GM18909 (cell line): ENCODE measurements around the gene ABHD17C.

Experiments
- ATAC-seq: cut with Tn5 transposase; IDR thresholded peaks from one replicate; pipeline ENCODE4 v1.9.1; 2021; ENCODE audit warnings: mild to moderate bottlenecking; ENCODE audit not compliant: unreplicated experiment, poor library complexity

ABHD17C gene

GRCh38 chr15:80727196-80727595, 32.1 kb downstream of the ABHD17C start:
- ATAC-seq, result no peak

- no peak for ATAC-seq
Observed at GRCh38 chr15:80727596-80727995, 32.5 kb downstream of the ABHD17C start.

GRCh38 chr15:80730387-80730786, 35.3 kb downstream of the ABHD17C start:
- ATAC-seq, result no peak

- no peak for ATAC-seq
Observed at GRCh38 chr15:80730926-80731325, 35.8 kb downstream of the ABHD17C start.

GRCh38 chr15:80732167-80732566, 37.1 kb downstream of the ABHD17C start:
- no peak for ATAC-seq

- ATAC-seq, result no peak
Observed at GRCh38 chr15:80732818-80733217, 37.7 kb downstream of the ABHD17C start.

- no peak for ATAC-seq
Observed at GRCh38 chr15:80733460-80733859, 38.4 kb downstream of the ABHD17C start.

- ATAC-seq, result no peak
Observed at GRCh38 chr15:80735344-80735743, 40.2 kb downstream of the ABHD17C start.

GRCh38 chr15:80736560-80736959, 41.5 kb downstream of the ABHD17C start:
- no peak for ATAC-seq

- no peak for ATAC-seq
Observed at GRCh38 chr15:80739919-80740318, 44.8 kb downstream of the ABHD17C start.

- ATAC-seq, result no peak
Observed at GRCh38 chr15:80742081-80742480, 47.0 kb downstream of the ABHD17C start.

- ATAC-seq, result no peak
Observed at GRCh38 chr15:80743189-80743833, 48.2 kb downstream of the ABHD17C start.

GRCh38 chr15:80744415-80744814, 49.3 kb downstream of the ABHD17C start:
- no peak for ATAC-seq

- no peak for ATAC-seq
Observed at GRCh38 chr15:80744826-80745225, 49.7 kb downstream of the ABHD17C start.

- ATAC-seq, result no peak
Observed at GRCh38 chr15:80745888-80746287, 50.8 kb downstream of the ABHD17C start.

GRCh38 chr15:80747317-80748053, 52.4 kb downstream of the ABHD17C start:
- no peak for ATAC-seq

GRCh38 chr15:80749589-80749988, 54.5 kb downstream of the ABHD17C start:
- ATAC-seq, result no peak

- ATAC-seq, result no peak
Observed at GRCh38 chr15:80750575-80750974, 55.5 kb downstream of the ABHD17C start.

GRCh38 chr15:80752204-80752603, 57.1 kb downstream of the ABHD17C start:
- no peak for ATAC-seq

- no peak for ATAC-seq
Observed at GRCh38 chr15:80753161-80753560, 58.1 kb downstream of the ABHD17C start.

- ATAC-seq, result no peak
Observed at GRCh38 chr15:80754014-80754413, 58.9 kb downstream of the ABHD17C start.

- ATAC-seq, result no peak
Observed at GRCh38 chr15:80755885-80756284, 60.8 kb downstream of the ABHD17C start.
